ENCODE measurements around the gene SLIT3.

Gene SLIT3

DNA sequence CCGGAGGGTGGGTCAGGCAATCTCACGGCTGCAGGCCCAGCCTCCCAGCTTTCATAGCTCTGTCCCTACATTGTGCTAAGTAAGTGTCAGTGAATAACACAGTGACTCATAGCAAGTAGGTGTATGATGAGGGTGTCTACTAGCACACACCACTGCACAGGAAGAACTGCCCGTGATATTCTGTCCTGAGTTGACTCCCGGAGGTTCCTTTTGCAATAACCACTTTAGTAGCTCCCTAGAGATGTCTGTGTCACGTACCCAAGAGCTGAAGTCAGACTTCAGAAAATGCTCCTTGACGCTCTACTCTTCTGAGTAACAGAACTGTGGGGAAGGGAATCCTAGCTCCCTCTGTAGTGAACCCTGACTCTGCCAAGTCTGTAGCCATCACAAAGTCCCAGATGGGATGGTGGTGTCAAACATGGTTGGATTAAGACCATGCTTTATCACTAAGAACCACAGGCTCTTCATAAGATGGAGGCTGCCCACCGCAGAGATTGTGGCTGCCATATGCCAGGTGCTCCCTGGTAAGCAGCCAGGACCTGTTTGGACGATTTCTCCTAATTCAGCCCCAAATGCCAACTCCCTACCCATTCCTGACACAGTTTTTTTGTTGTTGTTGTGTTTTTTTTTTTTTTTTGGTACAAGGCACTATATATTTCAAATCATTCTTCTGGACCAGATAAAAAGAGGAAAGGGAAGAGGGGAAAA is 369.1 kb downstream of the SLIT3 start:
- H3K9me3 ChIP-seq: no peaks in the 10 kb centered on the region
- no peak for DNase-seq
- no peaks in the 10 kb centered on the region for H3K27me3 ChIP-seq
- peaks cover 8% of the 10 kb centered on the region; the same call in 1 of the 2 replicates for H3K4me1 ChIP-seq
- H3K4me3 ChIP-seq (ENCODE audit: low read depth, low read length): no peak overlapping the region
- TF ChIP-seq CTCF (IDR thresholded peaks at IDR 0.05; ENCODE audit: low read depth, low read length): no peak
- no peaks in the 10 kb centered on the region for H3K36me3 ChIP-seq

GRCh38 chr5:168929656-168930055 is 371.3 kb downstream of the SLIT3 start:
- Histone ChIP-seq H3K27me3 (no peaks in the 10 kb centered on the region), H3K9me3 (no peaks in the 10 kb centered on the region), H3K4me3 (ENCODE audit: low read depth, low read length) (no peak overlapping the region), H3K4me1 (peaks cover 15% of the 10 kb centered on the region), H3K36me3 (no peaks in the 10 kb centered on the region)
- TF ChIP-seq CTCF (IDR thresholded peaks at IDR 0.05; ENCODE audit: low read depth, low read length): no peak
- no peak for DNase-seq

DNA sequence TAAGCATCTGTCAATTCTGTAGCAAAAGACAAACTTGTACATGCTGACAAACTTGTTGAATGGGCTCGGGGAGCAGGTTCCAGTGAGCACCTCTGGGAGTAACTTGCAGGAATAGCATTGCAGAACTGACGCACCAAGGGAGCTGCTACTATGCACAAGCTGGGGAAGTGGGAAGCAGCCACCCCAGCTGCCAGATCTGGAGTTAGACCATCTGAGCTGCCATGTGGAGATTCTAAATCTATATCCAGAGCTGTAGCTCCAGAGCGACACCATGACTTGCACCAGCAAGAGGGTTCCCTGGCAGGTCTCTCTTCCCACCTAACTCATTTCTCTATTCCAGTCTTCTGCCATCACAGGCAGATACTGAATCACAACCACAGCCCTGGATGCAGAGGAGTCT is 375.8 kb downstream of the SLIT3 start:
- Histone ChIP-seq H3K4me1 (peaks cover 11% of the 10 kb centered on the region), H3K4me3 (ENCODE audit: low read depth, low read length) (no peak overlapping the region), H3K9me3 (no peaks in the 10 kb centered on the region), H3K27me3 (no peaks in the 10 kb centered on the region), H3K36me3 (no peaks in the 10 kb centered on the region)
- no peak for TF ChIP-seq CTCF (IDR thresholded peaks at IDR 0.05; ENCODE audit: low read depth, low read length)
- no peak for DNase-seq

DNA sequence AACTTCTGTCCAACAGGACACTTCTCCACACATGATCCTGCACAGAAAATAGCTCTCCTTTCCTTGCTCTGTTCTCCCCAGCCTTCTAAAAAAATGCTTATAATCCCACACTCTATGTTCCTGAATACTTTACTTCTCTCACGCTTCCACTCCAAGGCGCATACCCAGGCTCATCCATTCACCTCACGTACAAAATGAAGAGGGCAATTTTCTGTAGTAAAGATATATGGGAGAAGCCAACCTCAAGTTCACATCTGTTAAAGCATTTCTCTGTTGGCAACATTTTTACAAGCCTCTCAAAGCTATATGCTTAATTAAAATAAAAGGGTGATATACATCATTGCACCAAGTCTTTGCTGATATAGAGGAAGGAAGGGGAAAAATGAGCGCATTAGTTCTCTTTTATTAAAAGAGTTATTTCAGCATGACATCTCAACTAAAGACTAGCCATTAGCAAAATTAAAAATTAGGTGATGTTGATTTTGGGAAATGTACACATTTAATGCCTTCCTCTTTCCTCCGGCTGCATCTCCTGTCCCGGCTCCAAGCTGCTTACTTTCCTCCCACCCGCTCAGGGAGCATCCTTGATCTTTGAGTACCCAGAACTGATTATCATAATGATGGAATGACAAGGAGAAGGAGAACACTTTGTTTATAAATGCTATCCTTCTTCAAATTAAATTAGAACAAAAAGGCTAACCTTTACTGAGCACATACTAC is 379.6 kb downstream of the SLIT3 start:
- DNase-seq: no peak
- Histone ChIP-seq H3K9me3 (no peaks in the 10 kb centered on the region), H3K36me3 (no peaks in the 10 kb centered on the region), H3K27me3 (no peaks in the 10 kb centered on the region), H3K4me3 (ENCODE audit: low read depth, low read length) (no peak overlapping the region), H3K4me1 (peaks cover 27% of the 10 kb centered on the region)
- TF ChIP-seq CTCF (IDR thresholded peaks at IDR 0.05; ENCODE audit: low read depth, low read length): no peak

DNA sequence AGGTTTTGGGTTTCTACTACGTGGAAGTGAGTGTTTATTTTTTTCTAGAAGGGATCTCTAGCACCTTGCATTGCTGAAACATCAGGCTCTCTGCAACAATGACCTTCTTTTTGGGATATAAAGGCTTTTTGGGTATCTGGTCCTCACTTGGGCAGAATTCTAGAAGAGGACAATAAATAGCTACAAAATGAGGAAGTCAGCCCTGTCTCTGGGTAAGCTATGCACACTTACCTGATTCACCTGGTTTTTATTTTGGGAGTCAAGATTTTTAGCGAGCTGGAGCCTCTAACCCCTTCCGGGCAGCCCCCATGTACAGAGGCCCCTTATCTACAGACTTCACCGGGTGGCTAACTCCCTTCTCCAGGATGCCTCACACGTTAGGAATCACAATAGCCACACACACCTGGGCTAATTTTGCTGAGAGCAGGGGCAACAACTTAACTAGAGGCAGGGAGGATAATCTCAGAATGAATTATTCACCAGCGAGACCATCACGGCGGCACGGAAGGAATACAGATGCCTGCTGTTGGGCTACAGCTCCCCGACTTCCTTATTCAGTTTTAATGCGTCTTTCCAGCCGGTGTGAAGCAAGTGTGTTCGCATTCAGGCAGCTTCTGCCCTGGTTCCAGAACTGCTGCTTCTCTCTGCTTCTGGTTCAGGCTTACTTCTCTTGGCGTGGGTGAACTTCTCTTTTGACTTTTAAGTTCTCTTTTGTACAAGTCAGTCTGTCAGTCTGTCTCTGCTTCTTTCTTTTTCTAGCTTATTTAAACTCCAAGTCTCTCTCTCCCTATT is 380.7 kb downstream of the SLIT3 start:
- Histone ChIP-seq H3K4me1 (peaks cover 28% of the 10 kb centered on the region), H3K4me3 (ENCODE audit: low read depth, low read length) (no peak overlapping the region), H3K27me3 (no peaks in the 10 kb centered on the region), H3K9me3 (no peaks in the 10 kb centered on the region), H3K36me3 (no peaks in the 10 kb centered on the region)
- DNase-seq: no peak
- no peak for TF ChIP-seq CTCF (IDR thresholded peaks at IDR 0.05; ENCODE audit: low read depth, low read length)

Data from BE2C (cell line).